Stimulated activated CD4-positive, alpha-beta T cell treated with anti-CD3 and anti-CD28 coated beads, Interleukin-15, amount 100 ng/mL, for 48 hours (primary cell): Measurements from ENCODE around the gene PIEZO2.
"Not testable (repeated sequence)": the region's sequence is repeated elsewhere in the genome, so short reads cannot be mapped to it uniquely, and the experiment has no call there.

Source experiments
- DNase-seq, 2 donors: peaks; one replicate each; pipeline ENCODE4 v3.0.0-alpha.2; 2020; ENCODE audit warnings: low read depth in 2 of 2

Gene PIEZO2

GRCh38 chr18:10973567-10974203 lies 175.7 kb downstream of the PIEZO2 start:
- DNase-seq = no peak

DNA sequence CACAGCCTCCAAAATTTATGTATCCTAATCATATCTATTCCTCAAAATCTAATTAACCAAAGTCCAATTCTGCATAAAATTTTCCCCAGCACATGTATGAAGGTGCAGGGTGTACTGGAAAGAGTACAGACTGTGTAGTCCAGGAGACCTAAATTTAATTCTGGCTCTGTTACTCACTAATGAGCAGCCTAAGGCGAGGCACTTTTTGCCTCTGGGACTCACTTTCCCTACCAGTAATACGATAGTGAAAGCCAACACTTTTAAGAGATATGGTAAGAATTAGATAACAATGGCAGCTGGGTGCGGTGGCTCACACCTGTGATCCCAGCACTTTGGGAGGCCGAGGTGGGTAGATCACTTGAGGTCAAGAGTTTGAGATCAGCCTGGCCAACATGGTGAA lies 177.7 kb downstream of the PIEZO2 start:
- no peak for DNase-seq

DNA sequence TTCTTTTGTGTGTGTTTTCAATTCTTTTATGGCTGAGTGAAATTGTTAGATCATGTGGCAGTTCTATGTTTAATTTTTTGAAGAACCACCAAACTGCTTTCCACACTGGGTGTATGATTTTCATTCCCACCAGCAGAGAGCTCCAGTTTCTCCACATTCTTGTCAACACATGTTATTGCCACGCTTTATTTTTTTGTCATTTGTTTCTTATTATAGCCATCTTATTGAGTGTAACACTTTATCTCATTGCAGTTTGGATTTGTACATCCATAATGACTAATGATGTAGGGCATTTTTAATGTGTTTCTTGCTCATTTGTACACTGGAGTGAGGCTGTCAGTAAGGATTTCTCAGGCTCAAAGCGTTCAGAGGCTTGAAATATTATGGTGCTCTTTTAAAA lies 184.2 kb downstream of the PIEZO2 start:
- no peak for DNase-seq

DNA sequence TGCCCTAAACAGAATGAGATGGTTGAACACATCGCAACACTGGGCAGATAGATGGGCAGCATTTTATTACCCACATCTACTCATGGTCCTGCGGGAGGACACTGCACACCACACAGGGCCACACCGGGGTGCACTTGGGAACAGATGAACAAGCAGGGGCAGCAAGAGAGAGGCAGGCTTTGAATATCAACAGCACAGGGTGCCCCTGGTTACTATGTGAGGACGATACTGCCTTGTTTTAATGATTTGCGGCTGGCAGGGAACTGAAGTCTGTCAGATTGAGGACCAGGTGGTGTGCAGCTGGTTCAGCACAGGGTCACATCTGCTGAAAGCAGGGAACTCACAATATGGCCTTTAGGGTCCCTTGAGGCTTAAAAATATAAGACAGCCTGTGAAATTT lies 195.7 kb downstream of the PIEZO2 start:
- no peak for DNase-seq

- no peak for DNase-seq
Observed at GRCh38 chr18:10951631-10952544, 197.5 kb downstream of the PIEZO2 start.

GRCh38 chr18:10950876-10951630 lies 198.3 kb downstream of the PIEZO2 start:
- no peak for DNase-seq

DNA sequence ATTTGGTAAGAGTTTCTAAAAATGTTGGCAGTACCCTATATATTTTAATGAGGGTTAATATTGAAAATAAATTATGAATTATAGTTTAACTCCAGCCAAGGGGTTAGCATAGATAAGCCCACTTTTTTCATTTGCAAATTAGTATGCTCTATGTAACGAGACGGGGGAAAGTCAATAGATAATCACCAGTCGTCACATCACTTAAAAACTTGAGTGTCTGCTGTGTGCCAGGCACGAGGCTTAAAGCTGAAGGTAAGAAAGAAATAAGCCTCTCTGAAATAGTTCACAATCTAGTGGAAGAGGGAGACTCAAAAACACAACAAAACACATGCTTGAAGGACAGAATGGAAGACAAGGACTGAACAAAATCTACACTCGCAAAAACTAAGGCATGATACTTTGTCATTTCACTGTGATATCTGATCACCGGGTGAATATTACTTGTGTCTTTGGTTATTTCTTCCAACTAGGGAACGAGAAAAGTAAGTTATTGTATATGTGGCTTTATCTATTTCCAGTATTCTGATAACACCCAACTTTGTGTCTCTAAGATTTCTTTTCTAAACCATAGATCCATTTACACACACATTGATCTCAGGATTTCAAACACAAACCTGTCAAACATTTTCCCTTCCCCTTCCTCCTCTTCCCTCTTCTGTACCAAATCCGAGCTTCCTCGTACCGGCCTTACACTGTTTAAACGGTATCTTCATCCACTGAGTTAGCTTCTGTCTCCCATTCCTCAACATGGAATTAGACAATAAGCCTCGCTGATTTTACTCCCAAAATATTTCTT lies 199.1 kb downstream of the PIEZO2 start:
- no peak for DNase-seq

GRCh38 chr18:10949655-10950054 lies 199.7 kb downstream of the PIEZO2 start:
- no peak for DNase-seq

GRCh38 chr18:10948421-10948820 lies 200.9 kb downstream of the PIEZO2 start:
- no peak for DNase-seq

DNA sequence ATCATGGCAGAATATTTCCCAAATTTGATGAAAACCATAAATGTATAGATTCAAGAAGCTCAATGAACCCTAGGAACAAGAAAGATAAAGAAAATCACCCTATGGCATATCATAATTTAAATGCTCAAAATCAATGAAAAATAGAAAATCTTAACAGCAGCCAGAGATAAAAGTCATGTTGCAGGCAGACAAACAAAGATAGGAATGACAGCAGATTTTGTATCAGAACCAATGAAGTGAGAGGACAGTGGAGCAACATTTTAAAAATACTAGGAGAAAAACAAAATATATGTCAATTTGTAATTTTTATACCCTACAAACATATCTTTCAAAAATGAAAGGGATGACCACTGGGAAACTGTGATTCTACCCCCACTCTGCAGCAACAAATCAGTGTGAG lies 203.3 kb downstream of the PIEZO2 start:
- DNase-seq = no peak

GRCh38 chr18:10942998-10943397 lies 206.4 kb downstream of the PIEZO2 start:
- DNase-seq = no peak

- no peak for DNase-seq
Observed at GRCh38 chr18:10939822-10940221, 209.5 kb downstream of the PIEZO2 start.

DNA sequence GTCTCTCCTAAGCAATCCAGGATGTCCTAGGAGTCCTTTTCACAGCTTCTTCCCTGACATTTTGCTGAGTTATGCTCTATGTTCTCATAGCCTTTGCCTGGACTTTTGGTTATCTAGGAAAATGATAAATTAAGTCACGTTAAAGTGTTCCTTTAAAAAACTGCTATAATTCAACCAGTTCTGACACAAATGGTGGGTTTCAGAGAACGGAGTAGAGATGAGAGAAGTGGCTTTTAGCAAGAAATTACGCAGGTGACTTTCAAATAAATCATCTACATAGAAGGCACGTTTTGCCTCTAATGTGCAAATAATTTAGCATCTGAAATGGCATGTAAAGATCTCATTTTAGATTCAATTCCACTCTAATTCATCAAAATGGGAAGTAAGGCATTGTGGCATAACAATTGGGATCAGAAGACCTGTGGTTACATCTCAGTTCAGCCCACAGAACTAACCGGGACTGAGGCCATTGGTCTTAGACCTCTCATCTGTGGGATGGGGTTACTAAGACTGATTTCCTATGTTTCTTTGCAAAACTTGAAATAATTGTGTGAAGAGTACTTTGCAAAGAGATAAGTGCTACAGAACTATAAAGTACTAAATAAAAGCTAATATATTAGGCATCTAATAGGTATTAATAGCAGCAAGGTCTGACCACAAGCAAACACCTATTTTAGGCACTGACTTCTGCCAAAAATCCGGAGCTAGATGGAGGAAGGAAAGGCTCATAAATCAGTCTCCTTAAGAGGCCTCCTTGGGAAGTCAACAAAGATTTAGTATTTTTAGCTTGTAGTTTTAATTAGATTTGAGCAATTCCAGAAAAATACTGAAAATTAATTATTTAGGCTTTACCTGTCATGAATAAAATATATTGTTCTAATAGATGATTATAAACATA lies 211.4 kb downstream of the PIEZO2 start:
- DNase-seq = no peak

GRCh38 chr18:10936176-10937053 lies 213.0 kb downstream of the PIEZO2 start:
- no peak for DNase-seq

GRCh38 chr18:10935588-10935987 lies 213.8 kb downstream of the PIEZO2 start:
- DNase-seq = no peak

DNA sequence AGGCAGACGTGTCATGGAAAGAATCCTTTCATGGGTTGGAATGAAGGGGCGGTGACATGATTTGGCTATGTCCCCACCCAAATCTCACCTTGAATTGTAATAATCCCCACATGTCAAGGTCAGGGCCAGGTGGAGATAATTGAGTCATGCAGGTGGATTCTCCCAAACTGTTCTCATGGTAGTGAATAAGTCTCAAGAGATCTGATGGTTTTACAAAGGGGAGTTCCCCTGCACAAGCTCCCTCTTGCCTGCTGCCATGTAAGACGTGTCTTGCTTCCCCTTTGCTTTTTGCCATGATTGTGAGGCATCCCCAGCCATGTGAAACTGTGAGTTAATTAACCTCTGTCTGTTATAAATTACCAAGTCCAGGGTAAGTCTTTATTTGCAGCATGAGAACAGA lies 215.7 kb downstream of the PIEZO2 start:
- DNase-seq = not testable (repeated sequence)

DNA sequence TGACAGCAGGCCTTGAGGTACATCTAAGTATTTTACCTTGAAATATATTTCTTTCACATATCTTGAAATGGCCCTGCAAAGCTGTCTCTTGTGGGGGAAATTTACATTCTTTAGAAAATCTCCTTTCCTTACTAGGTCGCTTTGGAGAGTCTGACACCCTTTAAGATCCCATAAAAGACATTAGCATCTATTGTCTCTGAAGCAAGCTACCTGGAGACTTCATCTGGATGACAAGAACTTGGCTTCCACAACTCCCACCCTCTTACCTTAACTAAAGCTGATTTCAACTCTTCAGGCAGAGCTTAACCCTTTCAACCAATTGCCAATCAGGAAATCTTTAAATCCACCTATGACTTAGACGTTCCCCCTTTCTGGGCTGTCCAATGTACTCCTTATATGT lies 219.3 kb downstream of the PIEZO2 start:
- no peak for DNase-seq

GRCh38 chr18:10928772-10929373 lies 220.5 kb downstream of the PIEZO2 start:
- no peak for DNase-seq
